ENCODE data around the gene KIT.

The KIT gene

GRCh38 chr4:54708339-54709279, 50.9 kb downstream of the KIT start:
- TF ChIP-seq EZH2phosphoT487 (conservative IDR thresholded peaks at IDR 0.05; ENCODE audit: low read length) (no peak), CTCF (IDR thresholded peaks at IDR 0.05; ENCODE audit: insufficient read depth, low read length, poor library complexity, severe bottlenecking) (no peak)
- Histone ChIP-seq H3K27me3 (ENCODE audit: low read length) (no peaks in the 10 kb centered on the region), H3K36me3 (ENCODE audit: low read length) (no peaks in the 10 kb centered on the region), H3K4me3 (ENCODE audit: insufficient read depth, low read length, poor library complexity, severe bottlenecking) (no peak overlapping the region), H3K9me3 (ENCODE audit: insufficient read depth, low read length) (no peaks in the 10 kb centered on the region), H3F3A (ENCODE audit: insufficient read depth) (no peaks in the 10 kb centered on the region), H3K9ac (ENCODE audit: low read length) (no peak overlapping the region), H4K20me1 (ENCODE audit: low read depth, low read length) (no peaks in the 10 kb centered on the region), H3K27ac (ENCODE audit: low read depth, low read length) (no peak overlapping the region), H3K79me2 (ENCODE audit: insufficient read depth, low read length) (no peaks in the 10 kb centered on the region), H3K9me2 (replicated peaks; ENCODE audit: insufficient read depth, low read length) (no peaks in the 10 kb centered on the region), H3K4me2 (ENCODE audit: low read depth, low read length, poor library complexity, severe bottlenecking) (no peak overlapping the region), H2AFZ (ENCODE audit: low read depth, low read length, severe bottlenecking) (no peak overlapping the region)

- H4K20me1 ChIP-seq (ENCODE audit: low read depth, low read length): no peaks in the 10 kb centered on the region
- no peak overlapping the region for H3K9ac ChIP-seq (ENCODE audit: low read length)
- H3K4me3 ChIP-seq (ENCODE audit: insufficient read depth, low read length, poor library complexity, severe bottlenecking): no peak overlapping the region
Observed at GRCh38 chr4:54709400-54709799, 51.6 kb downstream of the KIT start.

GRCh38 chr4:54712206-54712605, 54.4 kb downstream of the KIT start:
- H3K27me3 ChIP-seq (ENCODE audit: low read length): no peaks in the 10 kb centered on the region
- H3F3A ChIP-seq (ENCODE audit: insufficient read depth): no peaks in the 10 kb centered on the region
- TF ChIP-seq CTCF (IDR thresholded peaks at IDR 0.05; ENCODE audit: insufficient read depth, low read length, poor library complexity, severe bottlenecking) (no peak), EZH2phosphoT487 (conservative IDR thresholded peaks at IDR 0.05; ENCODE audit: low read length) (no peak)
- no peaks in the 10 kb centered on the region for H3K9me2 ChIP-seq (replicated peaks; ENCODE audit: insufficient read depth, low read length)
- no peak overlapping the region for H3K9ac ChIP-seq (ENCODE audit: low read length)
- no peaks in the 10 kb centered on the region for H3K9me3 ChIP-seq (ENCODE audit: insufficient read depth, low read length)
- H3K27ac ChIP-seq (ENCODE audit: low read depth, low read length): no peak overlapping the region
- no peaks in the 10 kb centered on the region for H3K36me3 ChIP-seq (ENCODE audit: low read length)
- no peaks in the 10 kb centered on the region for H3K79me2 ChIP-seq (ENCODE audit: insufficient read depth, low read length)
- no peaks in the 10 kb centered on the region for H4K20me1 ChIP-seq (ENCODE audit: low read depth, low read length)
- no peak overlapping the region for H3K4me3 ChIP-seq (ENCODE audit: insufficient read depth, low read length, poor library complexity, severe bottlenecking)
- H3K4me2 ChIP-seq (ENCODE audit: low read depth, low read length, poor library complexity, severe bottlenecking): no peak overlapping the region
- H2AFZ ChIP-seq (ENCODE audit: low read depth, low read length, severe bottlenecking): no peak overlapping the region

More at GRCh38 chr4:54709400-54709799, 51.6 kb downstream of the KIT start:
- H3K9me2 ChIP-seq (replicated peaks; ENCODE audit: insufficient read depth, low read length): no peaks in the 10 kb centered on the region
- no peak overlapping the region for H2AFZ ChIP-seq (ENCODE audit: low read depth, low read length, severe bottlenecking)
- no peaks in the 10 kb centered on the region for H3K79me2 ChIP-seq (ENCODE audit: insufficient read depth, low read length)
- no peak for TF ChIP-seq CTCF (IDR thresholded peaks at IDR 0.05; ENCODE audit: insufficient read depth, low read length, poor library complexity, severe bottlenecking)
- TF ChIP-seq EZH2phosphoT487 (conservative IDR thresholded peaks at IDR 0.05; ENCODE audit: low read length): no peak
- no peak overlapping the region for H3K4me2 ChIP-seq (ENCODE audit: low read depth, low read length, poor library complexity, severe bottlenecking)
- H3K36me3 ChIP-seq (ENCODE audit: low read length): no peaks in the 10 kb centered on the region
- no peak overlapping the region for H3K27ac ChIP-seq (ENCODE audit: low read depth, low read length)
- no peaks in the 10 kb centered on the region for H3K27me3 ChIP-seq (ENCODE audit: low read length)
- H3K9me3 ChIP-seq (ENCODE audit: insufficient read depth, low read length): no peaks in the 10 kb centered on the region
- no peaks in the 10 kb centered on the region for H3F3A ChIP-seq (ENCODE audit: insufficient read depth)

All from SU-DHL-6 (cell line).